GM12878 (cell line): ENCODE measurements around the gene VTI1A.

Source experiments
- CTCF ChIP-seq, 3 experiments: IDR thresholded peaks in 2 of 3; conservative IDR thresholded peaks in 1 of 3; 2 replicates each; pipeline ENCODE4 v1.5.1; 2011; ENCODE audit warnings: low read depth in 3 of 3, low read length in 3 of 3, mild to moderate bottlenecking in 3 of 3, control low read depth in 2 of 3, moderate library complexity in 2 of 3, inconsistent platforms in 1 of 3, mixed read lengths in 1 of 3; ENCODE audit not compliant: control insufficient read depth in 2 of 3, insufficient read depth in 1 of 3; ENCODE audit errors: extremely low read depth in 1 of 3
- DPF2 ChIP-seq: fragments of 450-650 bp; IDR thresholded peaks from 2 replicates; pipeline ENCODE4 v1.6.1; 2017; ENCODE audit warnings: mild to moderate bottlenecking
- EP300 ChIP-seq, 2 experiments: fragments of 150-350 bp in 1 of 2; IDR thresholded peaks; 2 replicates each; pipeline ENCODE4 v1.6.1; 2011 to 2012; ENCODE audit warnings: low read depth in 2 of 2, low read length in 2 of 2, borderline replicate concordance in 1 of 2, improper control_type of control experiment in 1 of 2, inconsistent platforms in 1 of 2; ENCODE audit not compliant: control insufficient read depth in 1 of 2
- EZH2 ChIP-seq: IDR thresholded peaks from 2 replicates; pipeline ENCODE4 v1.6.1; 2012; ENCODE audit warnings: low read depth, mild to moderate bottlenecking, control low read depth, inconsistent platforms, low read length, borderline replicate concordance; ENCODE audit not compliant: control insufficient read depth
- FOS ChIP-seq: IDR thresholded peaks from 3 replicates; pipeline ENCODE4 v1.6.1; 2011; ENCODE audit warnings: borderline replicate concordance; ENCODE audit not compliant: insufficient read length; ENCODE audit errors: extremely low read depth
- GABPA ChIP-seq: IDR thresholded peaks from 2 replicates; pipeline ENCODE4 v1.6.1; 2014; ENCODE audit warnings: antibody characterized with exemption, low read depth, mild to moderate bottlenecking, inconsistent platforms
- MTA3 ChIP-seq: IDR thresholded peaks from 2 replicates; pipeline ENCODE4 v1.6.1; 2012; ENCODE audit warnings: low read length, inconsistent platforms, borderline replicate concordance
- RCOR1 ChIP-seq: conservative IDR thresholded peaks from 2 replicates; pipeline ENCODE4 v1.6.1; 2012; ENCODE audit warnings: low read depth, low read length, improper control_type of control experiment
- REST ChIP-seq: IDR thresholded peaks from 2 replicates; pipeline ENCODE4 v1.6.1; 2012; ENCODE audit warnings: mild to moderate bottlenecking, low read depth, low read length
- TF ChIP-seq, protein P1 (sequence below): fragments of 150-350 bp; IDR thresholded peaks from 2 replicates; pipeline ENCODE4 v1.6.1; 2014; ENCODE audit warnings: mild to moderate bottlenecking, low read depth, low read length

GRCh38 chr10:112799726-112800510 lies 352.9 kb downstream of the VTI1A start:
- TF ChIP-seq EP300 (IDR thresholded peaks at IDR 0.05; ENCODE audit: borderline replicate concordance in 1 of 2, control insufficient read depth in 1 of 2, low read depth in 2 of 2, low read length in 2 of 2) = no peak
- TF ChIP-seq EZH2 = no peak
- TF ChIP-seq, protein P1, sequence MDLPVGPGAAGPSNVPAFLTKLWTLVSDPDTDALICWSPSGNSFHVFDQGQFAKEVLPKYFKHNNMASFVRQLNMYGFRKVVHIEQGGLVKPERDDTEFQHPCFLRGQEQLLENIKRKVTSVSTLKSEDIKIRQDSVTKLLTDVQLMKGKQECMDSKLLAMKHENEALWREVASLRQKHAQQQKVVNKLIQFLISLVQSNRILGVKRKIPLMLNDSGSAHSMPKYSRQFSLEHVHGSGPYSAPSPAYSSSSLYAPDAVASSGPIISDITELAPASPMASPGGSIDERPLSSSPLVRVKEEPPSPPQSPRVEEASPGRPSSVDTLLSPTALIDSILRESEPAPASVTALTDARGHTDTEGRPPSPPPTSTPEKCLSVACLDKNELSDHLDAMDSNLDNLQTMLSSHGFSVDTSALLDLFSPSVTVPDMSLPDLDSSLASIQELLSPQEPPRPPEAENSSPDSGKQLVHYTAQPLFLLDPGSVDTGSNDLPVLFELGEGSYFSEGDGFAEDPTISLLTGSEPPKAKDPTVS = no peak
- TF ChIP-seq DPF2 = no peak
- no peak for TF ChIP-seq REST
- no peak for TF ChIP-seq CTCF (IDR thresholded peaks at IDR 0.05 in 2 of 3, conservative IDR thresholded peaks at IDR 0.05 in 1 of 3; ENCODE audit: control insufficient read depth in 2 of 3, extremely low read depth in 1 of 3, insufficient read depth in 1 of 3, low read depth in 3 of 3, low read length in 3 of 3)
- no peak for TF ChIP-seq GABPA
- no peak for TF ChIP-seq FOS
- no peak for TF ChIP-seq MTA3
- no peak for TF ChIP-seq RCOR1
